Vagina (tissue), 2 donors: ENCODE data around the gene TWF2. TPM values are rescaled to one million over a fixed set of nuclear protein-coding genes. Genes with fewer than 3 reads are reported as not detected.

Source experiments
- DNase-seq, 2 donors: peaks; one replicate each; pipeline ENCODE4 v3.0.0-alpha.2; 2017; ENCODE audit errors: extremely low spot score in 2 of 2
- H3K27ac ChIP-seq: fragments of 200-600 bp; sonication (generic); one replicate; pipeline ENCODE4 v1.5.1; 2019
- H3K27me3 ChIP-seq: fragments of 200-600 bp; sonication (generic); one replicate; pipeline ENCODE4 v1.5.1; 2019
- H3K36me3 ChIP-seq, 2 donors: fragments of 200-600 bp; sonication (generic); one replicate each; pipeline ENCODE4 v1.5.1; 2017 to 2019
- H3K4me1 ChIP-seq: fragments of 200-600 bp; sonication (generic); one replicate; pipeline ENCODE4 v1.5.1; 2019
- H3K4me3 ChIP-seq, 2 donors: fragments of 200-600 bp; sonication (generic); 1 replicate in 1 of 2; 2 replicates in 1 of 2; pipeline ENCODE4 v1.5.1; 2016 to 2019
- H3K9me3 ChIP-seq: fragments of 200-600 bp; sonication (generic); one replicate; pipeline ENCODE4 v1.5.1; 2019
- CTCF ChIP-seq, 3 experiments: fragments of 450-650 bp in 2 of 3; fragments of 200-600 bp in 1 of 3; sonication (generic) in 1 of 3; IDR thresholded peaks; one replicate each; pipeline ENCODE4 v1.5.1; 2017 to 2019; ENCODE audit warnings: antibody characterized with exemption in 3 of 3, mild to moderate bottlenecking in 2 of 3, moderate library complexity in 2 of 3
- POLR2A ChIP-seq, 2 donors: fragments of 450-650 bp; IDR thresholded peaks; one replicate each; pipeline ENCODE4 v1.6.1; 2017; ENCODE audit warnings: antibody characterized with exemption in 2 of 2, mild to moderate bottlenecking in 2 of 2, moderate library complexity in 2 of 2
- POLR2AphosphoS5 ChIP-seq, 2 donors: sonication (generic); formaldehyde crosslinking; IDR thresholded peaks; one replicate each; pipeline ENCODE4 v1.9.0; 2017; ENCODE audit warnings: antibody characterized with exemption in 2 of 2, mild to moderate bottlenecking in 2 of 2, low read depth in 1 of 2; ENCODE audit not compliant: insufficient read depth in 1 of 2
- intact Hi-C: fragments of 100-400 bp; cut with DNase I; formaldehyde crosslinking; loops from one replicate; pipeline ENCODE4 v1.15.1; 2023
- total RNA-seq: library from RNA; depleted of rRNA; stranded (reverse); fragments of >200 nt; gene quantifications from one replicate; pipeline ENCODE4 v1.2.3, GENCODE V29; 2016

TWF2 gene
- total RNA-seq, 1 donor from 2014 or later, result 93.8 TPM

- no peak for DNase-seq
- TF ChIP-seq POLR2AphosphoS5 (IDR thresholded peaks at IDR 0.05; ENCODE audit: insufficient read depth in 1 of 2, low read depth in 1 of 2) (no peak), CTCF (IDR thresholded peaks at IDR 0.05) (no peak), POLR2A (IDR thresholded peaks at IDR 0.05) (no peak)
- no peak overlapping the region for H3K4me3 ChIP-seq
- no peak overlapping the region for H3K27ac ChIP-seq
- no peaks in the 10 kb centered on the region for H3K27me3 ChIP-seq
- H3K9me3 ChIP-seq, result no peaks in the 10 kb centered on the region
- H3K36me3 ChIP-seq, result peaks cover 0 to 36% of the 10 kb centered on the region in 2 donors
- intact Hi-C loops, result no loop called here
- H3K4me1 ChIP-seq, result peaks cover 1% of the 10 kb centered on the region
Observed at GRCh38 chr3:52226229-52226817, 12.6 kb downstream of the TWF2 start.

- no peaks in the 10 kb centered on the region for H3K27me3 ChIP-seq
- no peak for DNase-seq
- intact Hi-C loops, result no loop called here
- H3K4me3 ChIP-seq, result no peak within 1 kb of the TSS
- TF ChIP-seq CTCF (IDR thresholded peaks at IDR 0.05) (no peak), POLR2AphosphoS5 (IDR thresholded peaks at IDR 0.05; ENCODE audit: insufficient read depth in 1 of 2, low read depth in 1 of 2) (no peak), POLR2A (IDR thresholded peaks at IDR 0.05) (no peak)
- no peaks in the 10 kb centered on the region for H3K9me3 ChIP-seq
- H3K36me3 ChIP-seq, result peaks cover 0 to 29% of the 10 kb centered on the region in 2 donors
- no peak within 1 kb of the TSS for H3K27ac ChIP-seq
- peaks cover 5% of the 10 kb centered on the region for H3K4me1 ChIP-seq
Observed at GRCh38 chr3:52225452-52226228, 13.3 kb downstream of the TWF2 start, which contains the start of gene TLR9. TLR9 (minus strand) TSS chr3:52225645; CDS start chr3:52225529, 116 bp downstream.

- intact Hi-C loops, result loop anchor here (5.0 kb wide), 1 partner anchor 114 kb away; no protein-coding TSS in a partner anchor
- no peaks in the 10 kb centered on the region for H3K9me3 ChIP-seq
- no peak for DNase-seq
- H3K36me3 ChIP-seq, result peaks cover 0 to 11% of the 10 kb centered on the region in 2 donors
- TF ChIP-seq POLR2AphosphoS5 (IDR thresholded peaks at IDR 0.05; ENCODE audit: insufficient read depth in 1 of 2, low read depth in 1 of 2) (no peak), CTCF (IDR thresholded peaks at IDR 0.05) (no peak)
- H3K4me3 ChIP-seq, result no peak overlapping the region
- H3K27ac ChIP-seq, result no peak overlapping the region
- no peaks in the 10 kb centered on the region for H3K27me3 ChIP-seq
- peaks cover 19% of the 10 kb centered on the region for H3K4me1 ChIP-seq
Observed at GRCh38 chr3:52223449-52224408, 15.2 kb downstream of the TWF2 start.

GRCh38 chr3:52222319-52223221, 16.4 kb downstream of the TWF2 start:
- intact Hi-C loops, result loop anchor here (5.0 kb wide), 1 partner anchor 115 kb away; no protein-coding TSS in a partner anchor
- no peak for DNase-seq

More at GRCh38 chr3:52222319-52223221, 16.4 kb downstream of the TWF2 start:
- peaks cover 0 to 3% of the 10 kb centered on the region in 2 donors for H3K36me3 ChIP-seq
- no peak for TF ChIP-seq POLR2AphosphoS5 (IDR thresholded peaks at IDR 0.05; ENCODE audit: insufficient read depth in 1 of 2, low read depth in 1 of 2)
- TF ChIP-seq CTCF (IDR thresholded peaks at IDR 0.05), result no peak
- no peak for TF ChIP-seq POLR2A (IDR thresholded peaks at IDR 0.05)
- H3K9me3 ChIP-seq, result no peaks in the 10 kb centered on the region
- H3K4me3 ChIP-seq, result no peak overlapping the region
- no peaks in the 10 kb centered on the region for H3K27me3 ChIP-seq
- H3K27ac ChIP-seq, result no peak overlapping the region
- peaks cover 31% of the 10 kb centered on the region for H3K4me1 ChIP-seq
